Measurements from ENCODE around the gene MED22.
"Not testable (repeated sequence)": the region's sequence is repeated elsewhere in the genome, so short reads cannot be mapped to it uniquely, and the experiment has no call there.

The MED22 gene

DNA sequence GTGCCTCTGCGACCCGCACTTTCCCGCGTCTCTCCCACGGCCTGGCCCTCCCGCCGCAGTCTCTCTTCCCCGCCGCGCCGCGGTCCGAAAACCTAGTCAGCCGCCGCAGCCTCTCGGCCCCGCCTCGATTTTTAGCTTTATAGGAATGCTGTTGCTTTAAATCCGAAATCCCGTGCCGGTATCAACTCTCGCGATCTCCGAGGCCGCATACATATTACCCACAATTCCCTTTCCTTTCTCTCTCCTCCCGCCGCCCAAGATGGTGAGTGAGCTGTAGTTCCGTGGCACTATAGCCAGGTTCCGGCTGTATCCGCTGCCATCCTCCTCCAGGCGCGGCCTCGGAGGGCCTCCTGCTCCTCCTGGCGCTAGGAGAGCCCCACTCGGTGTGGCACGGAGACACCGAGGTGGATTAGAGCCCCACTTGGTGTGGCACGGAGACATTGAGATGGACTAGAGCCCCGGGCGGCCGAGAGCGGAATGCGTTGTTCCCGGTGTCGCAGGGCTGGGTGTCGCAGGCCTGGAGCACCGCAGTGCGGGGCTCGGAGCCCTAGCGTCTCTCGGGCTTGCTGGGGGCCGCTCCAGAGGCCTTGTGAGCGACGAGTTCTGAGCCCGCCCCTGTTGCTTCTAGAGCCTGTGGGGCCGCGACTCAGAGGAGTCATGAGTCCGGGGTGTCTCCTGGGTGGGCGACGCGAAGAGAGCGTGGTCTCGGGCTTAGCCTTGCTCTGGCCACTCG is at the start of gene MED22, which contains the start of gene RPL7A:
Gene MED22, minus strand, starts transcription at position 147 of the 733 bp plus-strand sequence. CDS start 1,469 bp downstream, outside the sequence.
Gene RPL7A, plus strand, starts transcription at position 234 of the 733 bp plus-strand sequence. Its CDS starts 26 bp downstream, at position 260.
- DNase-seq (ENCODE audit: low read depth in 4 of 4, low spot score in 1 of 4): peak; percentile 71 to 89 (median 86)

DNA sequence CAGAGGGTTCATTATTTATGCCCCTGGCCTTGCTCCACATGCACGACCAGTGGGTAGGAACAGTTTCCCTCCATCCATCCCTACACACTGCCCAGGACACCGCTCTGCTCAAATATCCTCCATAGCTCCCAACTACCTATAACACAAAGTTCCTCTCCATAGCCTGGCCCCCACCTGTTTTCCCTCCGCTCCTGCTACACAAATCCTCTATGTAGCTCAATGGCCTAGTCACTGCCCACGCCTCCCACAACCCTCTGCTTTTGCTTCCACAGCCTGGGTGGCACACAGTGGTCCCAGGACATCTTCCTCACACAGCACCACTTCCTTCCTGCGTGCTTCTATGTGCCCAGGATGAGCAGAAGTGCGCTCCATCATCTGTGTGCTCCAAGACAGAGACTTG is 49.4 kb upstream of the MED22 start:
- DNase-seq (ENCODE audit: low read depth in 4 of 4, low spot score in 1 of 4): no peak

DNA sequence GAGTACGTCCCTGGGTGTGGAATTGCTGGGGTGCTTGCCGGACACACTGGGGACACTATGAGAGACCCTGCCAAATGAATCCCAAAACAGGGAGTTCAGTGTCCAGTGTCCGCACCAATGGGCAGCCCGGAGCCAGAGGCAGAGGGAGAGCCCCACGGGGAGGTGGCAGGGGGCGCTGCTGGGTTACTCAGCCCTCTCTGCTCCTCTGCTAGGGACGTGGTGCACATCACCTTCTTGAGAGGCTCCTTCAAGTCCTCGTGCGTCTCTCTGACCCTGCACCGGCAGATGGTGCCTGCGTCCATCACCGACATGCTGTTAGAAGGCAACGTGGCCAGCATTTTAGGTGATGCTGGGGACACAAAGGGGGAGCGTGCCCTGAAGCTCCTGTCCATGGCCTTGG is 49.0 kb upstream of the MED22 start:
- DNase-seq (ENCODE audit: low read depth in 4 of 4, low spot score in 1 of 4): no peak

DNA sequence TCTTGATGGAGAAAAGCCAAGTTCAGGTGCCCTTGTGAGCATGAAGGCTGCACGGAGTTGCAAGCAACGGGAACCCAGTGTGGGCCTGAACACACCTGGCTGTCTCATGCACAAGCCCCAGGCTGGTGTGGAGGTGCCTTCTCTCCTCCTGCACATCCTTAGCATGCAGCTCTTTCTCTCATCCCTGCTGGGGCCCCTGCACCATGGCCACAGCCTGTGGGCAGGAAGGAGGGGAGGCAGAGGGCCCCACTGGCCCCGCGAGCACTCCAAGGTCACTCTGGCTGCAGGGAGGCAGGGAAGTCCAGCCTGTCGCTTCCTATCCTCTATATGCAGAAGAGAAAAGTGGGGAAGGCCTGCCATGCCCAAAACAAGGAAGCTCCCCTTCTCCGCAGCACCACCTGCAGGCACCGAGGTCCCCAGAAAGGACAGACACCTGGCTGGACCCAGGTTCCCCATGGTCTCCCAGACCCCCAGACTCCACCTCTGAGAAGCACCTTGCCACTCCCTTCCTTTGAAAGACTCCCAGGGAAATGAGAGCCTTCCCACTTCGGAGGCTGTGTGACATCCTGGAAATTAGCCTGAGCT is 46.8 kb upstream of the MED22 start:
- DNase-seq (ENCODE audit: low read depth in 4 of 4, low spot score in 1 of 4): no peak

DNA sequence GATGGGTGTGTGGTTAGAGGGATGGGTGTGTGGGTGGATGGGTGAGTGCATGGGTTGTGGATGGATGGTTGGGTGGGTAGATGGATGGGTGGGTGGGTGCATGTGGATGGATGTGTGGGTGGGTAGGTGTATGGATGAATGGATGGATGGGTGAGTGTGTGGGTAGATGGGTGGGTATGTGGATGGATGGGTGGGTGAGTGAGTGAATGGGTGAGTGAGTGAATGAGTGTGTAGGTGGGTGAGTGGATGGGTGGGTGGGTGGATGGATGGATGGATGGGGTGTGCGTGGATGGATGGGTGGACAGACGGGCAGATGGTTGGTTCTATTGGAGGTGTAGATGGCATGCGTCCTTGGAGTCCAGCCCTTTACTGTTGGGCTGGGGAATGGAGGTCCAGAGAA is 45.5 kb upstream of the MED22 start:
- no peak for DNase-seq (ENCODE audit: low read depth in 4 of 4, low spot score in 1 of 4)

DNA sequence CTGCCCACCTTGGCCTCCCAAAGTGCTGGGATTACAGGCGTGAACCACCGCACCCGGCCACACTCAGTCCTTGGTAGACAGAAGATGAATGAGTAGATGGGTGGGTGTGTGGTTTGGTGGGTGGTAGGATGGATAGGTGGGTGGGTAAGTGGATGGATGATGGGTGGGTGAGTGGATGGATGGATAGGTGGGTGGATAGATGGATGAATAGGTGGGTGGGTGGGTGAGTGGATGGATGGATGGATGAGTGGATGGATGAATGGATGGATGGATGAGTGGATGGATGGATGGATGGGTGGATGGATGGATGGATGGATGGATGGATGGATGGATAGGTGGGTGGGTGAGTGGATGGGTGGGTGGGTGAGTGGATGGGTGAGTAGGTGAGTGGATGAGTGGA is 44.4 kb upstream of the MED22 start:
- not testable (repeated sequence) for DNase-seq (ENCODE audit: low read depth in 4 of 4, low spot score in 1 of 4)

DNA sequence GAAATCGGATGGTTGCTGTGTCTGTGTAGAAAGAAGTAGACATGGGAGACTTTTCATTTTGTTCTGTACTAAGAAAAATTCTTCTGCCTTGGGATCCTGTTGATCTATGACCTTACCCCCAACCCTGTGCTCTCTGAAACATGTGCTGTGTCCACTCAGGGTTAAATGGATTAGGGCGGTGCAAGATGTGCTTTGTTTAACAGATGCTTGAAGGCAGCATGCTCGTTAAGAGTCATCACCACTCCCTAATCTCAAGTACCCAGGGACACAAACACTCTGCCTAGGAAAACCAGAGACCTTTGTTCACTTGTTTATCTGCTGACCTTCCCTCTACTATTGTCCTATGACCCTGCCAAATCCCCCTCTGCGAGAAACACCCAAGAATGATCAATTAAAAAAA is 43.5 kb upstream of the MED22 start:
- not testable (repeated sequence) for DNase-seq (ENCODE audit: low read depth in 4 of 4, low spot score in 1 of 4)

DNA sequence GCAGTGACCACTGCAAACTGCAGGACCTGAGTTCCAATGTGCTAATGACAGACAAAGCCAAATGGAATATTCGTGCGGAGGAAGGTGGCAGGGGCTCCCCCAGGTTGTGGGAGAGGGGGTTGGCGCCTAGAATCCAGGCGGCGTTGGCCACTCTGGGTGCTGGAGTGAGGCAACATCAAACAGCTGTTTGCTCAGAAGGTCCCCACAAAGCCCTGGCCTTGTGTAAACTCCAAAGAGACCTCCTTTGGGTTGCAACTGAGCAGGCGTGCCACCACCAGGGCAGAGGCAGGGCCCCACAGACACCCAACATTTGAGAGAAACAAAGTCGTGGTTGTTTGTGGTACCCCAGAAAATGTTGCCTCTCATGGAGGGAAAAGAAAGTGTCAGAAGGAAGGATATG is 42.8 kb upstream of the MED22 start:
- no peak for DNase-seq (ENCODE audit: low read depth in 4 of 4, low spot score in 1 of 4)

DNA sequence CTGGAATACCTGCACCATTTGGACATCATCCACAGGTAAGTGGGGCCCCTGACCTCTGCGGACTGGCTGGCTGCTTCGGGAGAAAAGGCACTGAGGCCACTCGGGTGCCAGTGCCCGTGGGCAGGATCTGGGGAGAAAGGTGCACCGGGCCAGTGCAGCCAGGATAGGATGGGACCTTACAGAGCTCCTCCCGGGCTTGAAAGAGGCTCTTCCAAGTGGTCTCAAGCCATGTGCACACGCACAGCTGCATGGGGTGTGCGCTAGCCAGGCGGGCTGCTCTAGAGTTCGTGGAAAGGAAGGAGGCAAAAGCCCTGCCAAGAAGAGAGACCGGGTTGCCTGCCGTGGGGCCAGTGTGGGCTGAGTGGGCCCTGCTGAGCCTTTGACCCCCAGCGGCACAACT is 41.6 kb upstream of the MED22 start:
- no peak for DNase-seq (ENCODE audit: low read depth in 4 of 4, low spot score in 1 of 4)

DNA sequence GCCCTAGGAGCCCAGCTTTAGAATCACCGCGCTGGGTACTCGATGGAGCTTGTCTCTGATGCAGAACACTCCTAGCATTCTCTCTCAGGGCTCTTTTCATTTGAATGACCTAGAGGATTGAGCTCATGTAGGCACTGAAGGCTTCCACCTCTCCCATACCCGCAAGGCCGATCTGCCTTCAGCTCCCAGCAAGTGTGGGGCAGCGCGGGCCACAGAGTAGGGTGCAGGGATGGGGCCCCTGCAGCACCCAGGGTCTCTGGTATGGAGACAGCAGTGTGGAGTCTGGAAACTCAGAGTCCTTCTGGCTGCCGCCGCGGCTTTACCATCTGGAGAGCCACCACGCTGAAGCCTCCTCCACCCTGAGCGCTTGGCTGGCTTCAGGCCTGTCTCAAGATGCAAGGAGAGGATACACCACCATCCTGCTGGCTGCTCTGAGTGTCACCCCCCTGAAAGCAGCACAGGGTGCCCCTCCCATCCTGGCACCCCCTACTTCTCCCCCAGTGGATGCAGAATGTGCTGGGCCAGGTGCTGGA is 41.2 kb upstream of the MED22 start:
- DNase-seq (ENCODE audit: low read depth in 4 of 4, low spot score in 1 of 4): no peak

DNA sequence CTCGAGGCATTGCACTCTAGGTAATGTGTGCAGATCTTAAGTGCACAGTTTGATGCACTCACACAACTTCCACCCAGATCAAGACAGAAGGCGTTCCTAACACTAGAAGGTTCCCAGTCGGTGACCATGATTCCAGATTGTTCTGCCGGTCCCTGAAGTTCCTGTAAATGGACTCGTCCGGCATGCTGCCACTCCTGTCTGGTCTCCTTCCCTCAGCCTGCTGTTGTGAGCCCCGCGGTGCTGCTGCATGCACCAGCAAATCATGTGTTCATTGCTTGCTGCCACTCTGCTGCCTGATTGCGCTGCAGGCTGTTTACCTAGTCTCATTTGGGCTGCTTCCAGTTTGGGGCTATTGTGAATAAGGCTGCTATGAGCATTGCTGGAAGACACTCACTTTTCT is 39.7 kb upstream of the MED22 start:
- no peak for DNase-seq (ENCODE audit: low read depth in 4 of 4, low spot score in 1 of 4)

DNA sequence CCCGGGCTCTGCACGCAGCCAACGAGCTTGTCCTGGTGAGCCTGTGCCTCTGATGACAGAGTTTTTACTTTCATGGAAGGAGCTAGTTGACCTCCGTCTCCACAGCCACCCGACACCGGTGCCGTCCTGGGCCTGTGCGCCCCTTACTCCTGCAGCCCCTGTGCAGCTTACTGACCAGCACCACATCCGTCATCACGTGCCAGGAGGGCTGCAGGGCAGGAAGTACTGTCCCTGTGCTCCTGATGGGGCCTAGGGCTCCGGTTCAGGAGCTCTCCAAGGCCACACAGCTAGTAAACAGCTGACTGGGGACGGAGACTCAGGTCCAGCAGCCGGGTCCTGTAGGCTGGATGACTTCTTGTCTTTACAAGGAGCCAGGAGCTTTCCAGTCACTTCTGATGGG is 38.4 kb upstream of the MED22 start:
- no peak for DNase-seq (ENCODE audit: low read depth in 4 of 4, low spot score in 1 of 4)

DNA sequence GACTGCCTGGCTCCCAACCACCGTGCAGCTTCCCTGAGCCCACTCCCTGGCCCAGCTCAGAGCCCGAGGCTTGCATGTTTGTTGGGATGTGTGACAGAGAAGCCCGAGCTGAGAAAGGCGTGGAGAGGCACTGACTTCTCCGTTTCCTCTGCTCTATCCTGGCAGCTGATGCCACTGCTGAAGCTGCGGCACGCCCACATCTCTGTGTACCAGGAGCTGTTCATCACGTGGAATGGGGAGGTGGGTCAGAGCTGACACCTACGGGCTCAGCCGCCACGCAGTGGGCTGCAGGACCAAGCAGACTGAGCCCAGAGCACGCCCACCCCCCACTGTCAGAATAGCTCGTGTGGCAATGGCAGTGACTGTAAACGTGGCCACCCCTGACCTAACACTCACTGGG is 37.5 kb upstream of the MED22 start:
- no peak for DNase-seq (ENCODE audit: low read depth in 4 of 4, low spot score in 1 of 4)

DNA sequence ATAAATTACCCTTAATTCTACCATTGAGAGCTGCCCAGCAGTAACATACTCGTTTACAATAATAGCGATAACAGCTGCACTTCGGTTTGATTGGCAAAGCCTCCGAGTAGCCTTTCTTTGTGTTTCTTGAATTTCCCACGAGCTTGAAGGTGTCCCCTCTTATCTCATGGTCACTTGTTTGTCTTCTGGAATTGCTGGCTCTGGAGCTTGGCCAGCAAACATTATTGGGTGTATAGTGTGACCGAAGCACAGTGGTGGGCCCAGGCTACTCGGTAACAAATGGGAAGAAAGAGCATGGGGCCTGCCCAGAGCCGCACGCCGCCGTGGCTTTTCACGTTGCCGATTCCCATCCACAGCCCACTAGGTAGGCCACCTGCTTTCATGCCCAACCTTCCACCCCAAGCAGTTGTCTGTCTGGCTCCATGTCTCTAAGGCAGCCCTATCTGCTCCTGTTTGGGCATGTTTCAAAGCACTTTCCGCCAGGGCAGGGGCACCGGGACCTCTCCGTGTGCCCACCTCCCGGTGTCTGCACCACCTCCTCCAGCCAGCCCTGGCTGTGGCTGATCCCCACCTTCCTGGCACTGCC is 36.9 kb upstream of the MED22 start:
- no peak for DNase-seq (ENCODE audit: low read depth in 4 of 4, low spot score in 1 of 4)

DNA sequence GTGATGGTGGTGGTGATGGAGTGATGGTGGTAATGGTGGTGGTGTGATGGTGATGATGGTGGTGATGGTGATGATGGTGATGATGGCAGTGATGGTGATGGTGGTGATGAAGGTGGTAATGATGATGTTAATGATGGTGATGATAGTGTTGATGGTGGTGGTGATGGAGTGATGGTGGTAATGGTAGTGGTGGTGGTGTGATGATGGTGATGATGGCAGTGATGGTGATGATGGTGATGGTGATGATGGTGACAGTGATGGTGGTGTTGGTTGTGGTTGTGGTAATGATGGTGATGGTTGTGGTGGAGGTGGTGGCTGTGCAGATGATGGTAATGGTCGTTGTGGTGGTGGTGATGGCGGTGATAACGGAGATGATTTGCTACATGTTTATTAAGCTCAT is 35.5 kb upstream of the MED22 start:
- DNase-seq (ENCODE audit: low read depth in 4 of 4, low spot score in 1 of 4): no peak

DNA sequence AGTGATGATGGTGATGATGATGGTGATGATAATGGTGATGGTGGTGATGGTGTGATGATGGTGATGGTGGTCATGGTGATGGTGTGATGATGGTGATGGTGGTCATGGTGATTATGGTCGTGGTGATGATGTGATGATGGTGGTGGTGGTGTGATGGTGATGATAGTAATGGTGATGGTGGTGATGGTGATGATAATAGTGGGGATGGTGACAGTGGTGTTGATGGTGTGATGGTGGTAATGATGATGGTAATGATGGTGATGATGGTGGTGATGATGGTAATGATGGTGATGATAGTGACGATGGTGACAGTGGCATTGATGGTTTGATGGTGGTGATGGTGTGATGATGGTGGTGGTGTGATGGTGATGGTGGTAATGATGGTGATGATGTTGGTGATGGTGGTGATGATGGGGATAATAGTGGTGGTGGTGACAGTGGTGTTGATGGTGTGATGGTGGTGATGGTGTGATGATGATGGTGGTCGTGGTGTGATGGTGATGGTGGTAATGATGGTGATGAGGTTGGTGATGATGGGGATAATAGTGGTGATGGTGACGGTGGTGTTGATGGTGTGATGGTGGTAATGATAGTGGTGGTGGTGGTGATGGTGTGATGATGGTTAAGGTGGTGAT is 34.7 kb upstream of the MED22 start:
- no peak for DNase-seq (ENCODE audit: low read depth in 4 of 4, low spot score in 1 of 4)

DNA sequence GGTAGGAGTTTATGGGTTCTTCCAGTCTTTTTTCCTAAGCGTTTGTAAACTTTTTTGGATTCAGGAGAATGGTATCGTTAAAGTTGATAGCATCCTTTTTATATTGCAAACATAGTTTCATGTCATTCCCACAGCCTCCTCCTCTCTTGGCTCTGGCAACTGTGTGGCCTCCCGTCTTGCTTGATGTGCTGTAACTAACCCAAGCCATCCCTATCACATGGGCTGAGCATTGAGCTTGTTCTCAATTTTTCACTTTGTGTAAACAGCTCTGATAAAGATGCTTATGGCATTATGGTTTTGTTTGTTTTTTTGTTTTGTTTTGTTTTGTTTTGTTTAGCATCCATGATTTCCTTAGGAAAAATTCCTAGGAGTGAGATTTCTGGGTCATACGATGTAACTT is 32.8 kb upstream of the MED22 start:
- DNase-seq (ENCODE audit: low read depth in 4 of 4, low spot score in 1 of 4): no peak

DNA sequence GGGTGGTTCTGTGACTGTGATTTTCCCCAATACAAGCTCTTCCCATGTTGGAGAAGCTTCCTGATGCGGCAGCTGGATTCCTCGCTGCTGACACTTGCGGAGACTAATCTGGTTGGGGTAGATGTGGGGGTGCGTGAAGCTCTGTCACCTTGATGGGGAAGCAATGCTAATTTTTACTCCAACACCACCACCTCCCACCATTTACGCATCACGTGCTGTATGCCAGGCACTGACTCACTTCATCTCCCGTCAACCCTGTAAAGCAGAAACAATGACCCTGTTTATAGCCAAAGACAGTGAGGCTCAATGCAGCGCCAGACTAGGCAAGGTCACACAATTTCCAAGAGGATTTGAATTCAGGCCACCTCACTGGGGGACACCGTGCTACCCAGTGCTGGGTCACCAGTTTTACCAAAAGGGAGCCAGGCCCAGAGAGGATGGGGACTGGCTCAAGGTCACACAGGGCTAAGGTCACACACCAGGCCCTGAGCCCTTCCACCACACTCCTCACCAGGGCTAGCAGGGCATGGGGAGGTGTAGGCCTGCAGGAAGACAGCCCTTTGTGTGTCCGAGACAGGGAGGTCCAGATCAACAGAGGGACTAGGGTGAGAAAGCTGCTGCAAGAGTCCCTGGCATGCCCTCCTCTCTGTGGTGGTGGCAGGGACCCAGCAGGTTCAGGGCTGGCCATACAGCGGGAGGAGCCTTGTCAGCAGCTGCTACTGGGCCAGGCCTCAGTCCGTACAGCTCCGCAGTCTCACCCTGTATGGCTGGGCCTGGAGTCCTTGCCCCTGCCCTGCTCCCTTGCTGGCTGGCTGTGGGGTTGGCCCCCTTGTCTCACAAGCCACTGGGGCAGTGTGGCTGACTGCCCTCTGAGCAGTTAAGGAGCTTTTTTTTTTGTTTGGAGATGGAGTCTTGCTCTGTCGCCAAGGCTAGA is 31.5 kb upstream of the MED22 start:
- no peak for DNase-seq (ENCODE audit: low read depth in 4 of 4, low spot score in 1 of 4)

DNA sequence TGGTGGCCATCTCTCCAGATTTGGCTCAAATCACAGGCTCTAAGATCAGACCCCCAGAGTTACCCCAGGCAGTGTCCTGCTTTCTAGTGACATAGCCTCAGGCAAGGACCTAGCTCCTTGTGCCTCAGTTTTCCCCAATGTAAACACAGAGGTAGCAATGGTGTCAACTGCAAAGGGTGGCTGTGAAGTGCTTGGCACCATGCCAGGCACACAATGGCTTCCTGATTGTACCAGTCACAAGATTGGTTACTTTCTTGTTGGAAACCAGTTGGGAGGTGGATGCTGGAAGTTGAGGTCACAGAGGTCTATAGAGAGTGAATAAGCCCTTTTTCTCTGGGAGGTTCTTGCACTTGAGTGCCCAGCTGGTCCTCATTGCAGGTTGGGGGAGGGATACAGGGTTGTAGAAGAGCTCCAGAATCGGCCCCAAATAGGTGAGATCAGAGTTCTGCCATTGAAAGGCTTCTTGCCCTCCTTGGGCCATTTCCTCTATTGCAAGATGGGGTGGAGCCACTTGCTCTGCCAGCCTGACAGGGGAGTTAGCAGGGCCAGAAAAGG is 30.6 kb upstream of the MED22 start:
- no peak for DNase-seq (ENCODE audit: low read depth in 4 of 4, low spot score in 1 of 4)

DNA sequence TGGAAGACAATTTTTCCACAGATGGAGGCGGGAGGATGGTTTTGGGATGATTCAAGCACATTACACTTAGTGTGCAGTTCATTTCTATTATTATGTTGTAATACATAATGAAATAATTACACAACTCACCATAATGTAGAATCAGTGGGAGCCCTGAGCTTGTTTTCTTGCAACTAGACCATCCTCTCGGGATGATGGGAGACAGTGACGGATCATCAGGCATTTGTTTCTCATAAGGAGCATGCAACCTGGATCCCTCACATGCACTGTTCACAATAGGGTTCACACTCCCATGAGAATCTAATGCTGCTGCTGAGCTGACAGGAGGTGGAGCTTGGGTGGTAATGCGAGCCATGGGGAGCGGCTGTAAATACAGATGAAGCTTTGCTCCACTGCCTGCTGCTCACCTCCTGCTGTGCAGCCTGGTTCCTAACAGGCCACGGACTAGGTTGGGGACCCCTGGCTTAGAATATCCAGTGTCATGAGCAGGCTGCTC is 29.8 kb upstream of the MED22 start:
- DNase-seq (ENCODE audit: low read depth in 4 of 4, low spot score in 1 of 4): no peak

All from stimulated activated CD4-positive, alpha-beta T cell treated with anti-CD3 and anti-CD28 coated beads, Interleukin-1b, Interleukin-23, amount 100 ng/mL, for 24 hours (primary cell).